Measurements from ENCODE around the gene GULP1.

The GULP1 gene

DNA sequence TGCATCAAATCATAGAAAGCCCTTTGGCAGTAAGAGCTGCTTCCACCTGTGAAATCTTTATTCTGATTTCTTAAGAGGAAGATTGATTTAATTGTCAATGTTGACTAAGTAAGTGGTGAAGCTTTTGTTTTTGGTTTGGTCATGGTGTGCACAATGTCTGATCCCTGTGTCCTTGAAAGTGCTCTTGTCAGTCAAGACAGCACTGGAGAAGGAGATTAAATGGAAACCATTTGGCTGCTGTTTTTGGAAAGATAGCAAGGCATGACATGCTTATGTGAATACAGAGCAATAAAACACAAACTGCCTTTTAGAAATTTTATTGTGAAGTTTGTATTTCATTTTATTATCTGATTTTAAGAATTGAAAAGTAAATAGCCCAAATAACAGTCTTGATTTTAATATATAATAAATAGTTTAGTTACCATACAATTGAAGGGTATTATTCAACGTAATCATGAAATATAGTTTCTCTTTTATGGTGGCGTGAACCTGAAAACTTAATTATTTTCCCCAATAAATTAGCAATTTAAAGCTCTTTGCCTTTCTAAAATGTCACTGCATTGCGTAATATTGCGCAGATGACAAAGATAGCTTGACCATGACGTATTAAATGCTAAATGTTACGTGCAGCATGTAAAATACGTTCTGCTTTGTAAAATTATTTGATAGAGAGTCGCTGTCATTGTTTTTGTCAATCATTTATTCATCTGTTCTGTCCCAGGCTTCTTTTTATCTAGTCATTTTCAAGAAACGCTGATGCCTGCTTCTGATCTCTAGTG lies 69.0 kb downstream of the GULP1 start:
- DNase-seq (ENCODE audit: low read depth) = peak; percentile 88
- TF ChIP-seq, protein P1, sequence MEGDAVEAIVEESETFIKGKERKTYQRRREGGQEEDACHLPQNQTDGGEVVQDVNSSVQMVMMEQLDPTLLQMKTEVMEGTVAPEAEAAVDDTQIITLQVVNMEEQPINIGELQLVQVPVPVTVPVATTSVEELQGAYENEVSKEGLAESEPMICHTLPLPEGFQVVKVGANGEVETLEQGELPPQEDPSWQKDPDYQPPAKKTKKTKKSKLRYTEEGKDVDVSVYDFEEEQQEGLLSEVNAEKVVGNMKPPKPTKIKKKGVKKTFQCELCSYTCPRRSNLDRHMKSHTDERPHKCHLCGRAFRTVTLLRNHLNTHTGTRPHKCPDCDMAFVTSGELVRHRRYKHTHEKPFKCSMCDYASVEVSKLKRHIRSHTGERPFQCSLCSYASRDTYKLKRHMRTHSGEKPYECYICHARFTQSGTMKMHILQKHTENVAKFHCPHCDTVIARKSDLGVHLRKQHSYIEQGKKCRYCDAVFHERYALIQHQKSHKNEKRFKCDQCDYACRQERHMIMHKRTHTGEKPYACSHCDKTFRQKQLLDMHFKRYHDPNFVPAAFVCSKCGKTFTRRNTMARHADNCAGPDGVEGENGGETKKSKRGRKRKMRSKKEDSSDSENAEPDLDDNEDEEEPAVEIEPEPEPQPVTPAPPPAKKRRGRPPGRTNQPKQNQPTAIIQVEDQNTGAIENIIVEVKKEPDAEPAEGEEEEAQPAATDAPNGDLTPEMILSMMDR (IDR thresholded peaks at IDR 0.05; ENCODE audit: control insufficient read depth, extremely low read depth, insufficient read depth) = no peak
- no peak overlapping the region for H3K4me3 ChIP-seq (ENCODE audit: low read depth, low read length)

DNA sequence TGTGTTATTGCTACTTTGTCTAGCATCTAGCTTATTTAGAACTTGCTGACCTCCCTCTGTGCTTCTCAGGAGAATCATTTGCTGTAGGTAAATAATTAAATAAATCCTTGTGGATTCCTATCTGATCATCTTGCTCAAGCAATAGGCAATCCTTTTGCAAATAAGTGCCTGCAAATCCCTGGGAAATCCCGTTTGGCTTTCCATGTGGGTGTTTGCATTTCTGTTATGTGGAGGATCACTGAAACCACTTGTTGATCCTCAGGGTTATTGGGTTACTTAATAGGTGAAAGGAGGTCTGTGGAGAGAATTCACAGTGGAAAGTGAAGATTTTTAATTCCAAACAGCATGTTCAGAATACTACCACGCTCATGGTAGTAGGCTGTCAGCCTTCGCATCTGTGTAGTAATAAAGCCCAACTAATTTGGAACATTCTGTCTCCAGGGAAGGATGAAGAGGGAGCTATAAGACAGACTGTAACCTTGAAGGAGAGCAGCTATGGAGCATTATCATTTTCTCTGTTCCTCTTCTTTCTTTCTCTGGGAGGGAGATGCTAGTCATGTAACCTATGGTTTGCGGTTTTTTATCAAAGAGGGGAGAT lies 72.5 kb downstream of the GULP1 start:
- no peak overlapping the region for H3K4me3 ChIP-seq (ENCODE audit: low read depth, low read length)
- TF ChIP-seq, protein P1 (IDR thresholded peaks at IDR 0.05; ENCODE audit: control insufficient read depth, extremely low read depth, insufficient read depth) = no peak
- DNase-seq (ENCODE audit: low read depth) = peak; percentile 98

DNA sequence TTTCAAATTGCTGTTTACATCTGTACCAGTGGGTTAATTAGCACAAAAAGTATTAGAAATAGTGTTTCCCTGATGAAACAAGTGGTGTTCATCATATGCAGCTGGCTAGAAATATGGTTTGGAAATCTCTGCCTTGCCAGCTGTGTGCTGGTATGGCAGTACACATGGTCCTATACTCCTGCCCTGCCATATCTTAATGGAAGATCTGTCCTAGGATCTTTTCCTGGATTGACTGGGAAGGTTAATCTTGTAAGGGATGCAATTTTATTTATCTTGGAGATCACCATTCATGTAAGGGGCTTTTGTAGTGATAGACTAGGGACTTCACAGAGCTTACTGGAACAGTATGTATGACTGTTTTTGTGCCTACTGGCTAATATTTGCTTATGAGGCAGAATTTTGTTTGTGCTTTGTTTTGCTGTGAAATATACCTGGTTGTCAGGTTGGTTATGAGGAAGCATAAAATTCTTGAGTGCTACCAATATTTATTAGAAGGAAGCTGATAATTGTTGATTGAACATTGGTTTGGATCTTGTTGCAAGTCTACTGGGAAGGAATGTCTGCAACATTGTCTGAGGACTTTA lies 73.5 kb downstream of the GULP1 start:
- no peak for DNase-seq (ENCODE audit: low read depth)
- H3K4me3 ChIP-seq (ENCODE audit: low read depth, low read length) = no peak overlapping the region
- TF ChIP-seq, protein P1 (IDR thresholded peaks at IDR 0.05; ENCODE audit: control insufficient read depth, extremely low read depth, insufficient read depth) = no peak

DNA sequence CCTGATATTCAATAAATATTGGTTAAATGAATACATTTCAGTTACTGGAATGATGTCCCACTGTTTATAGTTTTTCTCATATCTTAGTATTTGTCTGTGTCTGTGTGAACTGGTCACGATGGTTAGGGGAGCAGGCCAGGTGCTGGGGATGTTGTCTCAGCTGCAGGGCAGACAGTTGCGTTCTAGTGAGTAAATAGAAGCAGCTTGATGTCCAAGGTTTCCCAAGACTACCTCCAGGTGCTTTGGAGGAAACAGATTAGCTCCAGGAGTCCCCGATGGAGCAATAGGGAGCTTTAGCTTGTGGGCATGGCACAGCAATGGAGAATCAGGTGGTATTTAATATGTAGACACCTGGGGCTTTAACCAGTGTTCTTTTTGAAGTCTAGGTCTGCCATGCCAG lies 75.5 kb downstream of the GULP1 start:
- peak; percentile 97 for DNase-seq (ENCODE audit: low read depth)
- TF ChIP-seq, protein P1 (IDR thresholded peaks at IDR 0.05; ENCODE audit: control insufficient read depth, extremely low read depth, insufficient read depth) = no peak

DNA sequence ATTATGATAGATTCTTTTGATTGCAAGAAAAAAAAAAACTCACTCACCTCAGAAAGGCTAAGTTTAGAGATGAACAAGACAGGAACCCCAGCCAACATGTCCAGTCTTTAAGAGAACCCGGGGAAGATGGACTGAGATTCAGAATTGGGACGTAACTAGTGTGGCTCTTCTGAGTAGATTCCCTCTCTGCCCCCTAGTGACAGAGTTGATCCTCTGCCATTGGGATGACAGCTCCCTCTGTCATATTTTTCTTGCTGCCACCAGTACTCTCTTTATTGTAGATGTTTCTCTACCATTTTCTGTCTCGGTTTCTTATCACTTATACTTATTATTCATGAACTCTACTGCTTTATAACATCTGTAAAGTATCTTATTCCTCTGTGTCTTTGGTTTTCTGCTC lies 77.7 kb downstream of the GULP1 start:
- TF ChIP-seq, protein P1 (IDR thresholded peaks at IDR 0.05; ENCODE audit: control insufficient read depth, extremely low read depth, insufficient read depth) = peak; percentile 29; the same call in 1 of the 2 replicates
- no peak for DNase-seq (ENCODE audit: low read depth)
- H3K4me3 ChIP-seq (ENCODE audit: low read depth, low read length) = no peak overlapping the region

More for the DNA sequence above, 75.5 kb downstream of the GULP1 start:
- no peak overlapping the region for H3K4me3 ChIP-seq (ENCODE audit: low read depth, low read length)

DNA sequence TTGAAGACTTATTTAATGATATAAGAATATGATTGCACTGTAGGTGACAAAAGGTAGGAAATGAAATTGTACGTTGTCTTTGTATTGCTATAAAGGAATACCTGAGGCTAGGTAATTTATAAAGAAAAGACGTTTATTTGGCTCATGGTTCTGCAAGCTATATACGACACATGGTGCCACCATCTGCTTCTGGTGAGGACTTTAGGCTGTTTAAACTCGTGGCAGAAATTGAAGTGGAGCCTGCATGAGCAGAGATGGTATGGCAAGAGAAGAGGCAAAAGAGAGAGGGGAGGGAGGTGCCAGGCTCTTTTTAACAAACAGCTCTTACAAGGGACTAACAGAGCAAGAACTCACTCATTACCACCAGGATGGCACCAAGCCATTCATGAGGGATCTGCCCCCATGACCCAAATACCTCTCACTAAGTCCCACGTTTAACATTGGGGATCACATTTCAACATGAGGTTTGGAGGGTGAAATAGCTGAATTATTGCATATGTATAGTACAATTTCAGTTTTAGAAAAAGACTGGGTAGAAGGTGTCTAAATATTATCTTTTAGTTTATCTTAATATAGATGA lies 86.8 kb downstream of the GULP1 start:
- H3K4me3 ChIP-seq (ENCODE audit: low read depth, low read length) = no peak overlapping the region
- TF ChIP-seq, protein P1 (IDR thresholded peaks at IDR 0.05; ENCODE audit: control insufficient read depth, extremely low read depth, insufficient read depth) = no peak
- no peak for DNase-seq (ENCODE audit: low read depth)
